Esophagus (tissue), 2 donors: ENCODE data around the gene SCTR. TPM values are rescaled to one million over a fixed set of nuclear protein-coding genes. Genes with fewer than 3 reads are reported as not detected.
A peak's percentile ranks its signal among the peaks of the same experiment; 100 is the strongest.

Source experiments
- H3K27ac ChIP-seq, 2 donors: one replicate each; pipeline ENCODE4 v1.5.1; 2013; ENCODE audit warnings: low read depth in 2 of 2, mild to moderate bottlenecking in 2 of 2, inconsistent platforms in 1 of 2, low read length in 1 of 2, moderate library complexity in 1 of 2
- H3K27me3 ChIP-seq, 2 donors: one replicate each; pipeline ENCODE4 v1.6.1; 2013; ENCODE audit warnings: low read length in 2 of 2, control low read depth in 1 of 2, mild to moderate bottlenecking in 1 of 2; ENCODE audit not compliant: insufficient read depth in 2 of 2, control insufficient read depth in 1 of 2
- H3K36me3 ChIP-seq, 2 donors: one replicate each; pipeline ENCODE4 v1.6.1; 2013; ENCODE audit warnings: low read length in 1 of 2; ENCODE audit not compliant: control insufficient read depth in 2 of 2, insufficient read depth in 2 of 2
- H3K4me1 ChIP-seq, 2 donors: one replicate each; pipeline ENCODE4 v1.6.1; 2013; ENCODE audit warnings: low read length in 1 of 2; ENCODE audit not compliant: control insufficient read depth in 2 of 2, insufficient read depth in 2 of 2
- H3K4me3 ChIP-seq, 2 donors: one replicate each; pipeline ENCODE4 v1.5.1; 2013; ENCODE audit warnings: low read length in 2 of 2, mild to moderate bottlenecking in 2 of 2, low read depth in 1 of 2, moderate library complexity in 1 of 2
- H3K9me3 ChIP-seq, 2 donors: one replicate each; pipeline ENCODE4 v1.6.1; 2013; ENCODE audit warnings: mild to moderate bottlenecking in 2 of 2, low read depth in 1 of 2, low read length in 1 of 2, moderate library complexity in 1 of 2; ENCODE audit not compliant: control insufficient read depth in 2 of 2, insufficient read depth in 1 of 2
- WGBS, 2 donors: extraction: QIAGEN DNeasy Blood & Tissue Kit; methylation state at CpG; one replicate each; pipeline ENCODE4 v1.1.7; 2013; 5-methylcytosine and 5-hydroxymethylcytosine counted together
- polyA plus RNA-seq, 2 donors: library from polyadenylated mRNA; stranded (reverse); fragments of 200-250 nt; gene quantifications; one replicate each; pipeline ENCODE4 v1.2.3, GENCODE V29; 2013
- donor health status: healthy with polysubstance abuse.
- donor health status: Bipolar disorder and iron deficiency.

The SCTR gene
- polyA plus RNA-seq, 2 donors = 0.13 to 0.26 TPM

GRCh38 chr2:119428488-119429224 lies 95.6 kb downstream of the SCTR start:
- WGBS, 2 donors = 86 to 90% methylated on average over 7 of the region's 7 CpGs
- Histone ChIP-seq H3K27me3 (no peaks in the 10 kb centered on the region), H3K36me3 (no peaks in the 10 kb centered on the region), H3K4me1 (peaks cover 2 to 18% of the 10 kb centered on the region in 2 donors), H3K4me3 (no peak overlapping the region), H3K9me3 (no peaks in the 10 kb centered on the region), H3K27ac (no peak overlapping the region)

- H3K4me3 ChIP-seq = no peak overlapping the region
- H3K4me1 ChIP-seq = peaks cover 2 to 19% of the 10 kb centered on the region in 2 donors
- H3K9me3 ChIP-seq = no peaks in the 10 kb centered on the region
- no peaks in the 10 kb centered on the region for H3K36me3 ChIP-seq
- no peaks in the 10 kb centered on the region for H3K27me3 ChIP-seq
- 84 to 92% methylated on average over 3 of the region's 3 CpGs for WGBS, 2 donors
- H3K27ac ChIP-seq = no peak overlapping the region
Observed at GRCh38 chr2:119427756-119428155, 96.5 kb downstream of the SCTR start.

- peaks cover under 1 to 15% of the 10 kb centered on the region in 2 donors for H3K4me1 ChIP-seq
Observed at GRCh38 chr2:119426801-119427395, 97.4 kb downstream of the SCTR start.

GRCh38 chr2:119426396-119426675 lies 97.9 kb downstream of the SCTR start:
- Histone ChIP-seq H3K27me3 (no peaks in the 10 kb centered on the region), H3K4me1 (peaks cover 0 to 14% of the 10 kb centered on the region in 2 donors), H3K9me3 (no peaks in the 10 kb centered on the region), H3K4me3 (no peak overlapping the region), H3K36me3 (no peaks in the 10 kb centered on the region), H3K27ac (no peak overlapping the region)
- WGBS, 2 donors = 56 to 65% methylated on average over 5 of the region's 5 CpGs

More at GRCh38 chr2:119426801-119427395, 97.4 kb downstream of the SCTR start:
- H3K4me3 ChIP-seq = no peak overlapping the region
- WGBS, 2 donors = 48 to 50% methylated on average over 10 to 12 of the region's 12 CpGs
- H3K9me3 ChIP-seq = no peaks in the 10 kb centered on the region
- H3K27ac ChIP-seq = peak overlapping the region in 1 of 2 donors; percentile 33
- no peaks in the 10 kb centered on the region for H3K36me3 ChIP-seq
- no peaks in the 10 kb centered on the region for H3K27me3 ChIP-seq

- Histone ChIP-seq H3K27me3 (no peaks in the 10 kb centered on the region), H3K27ac (no peak overlapping the region), H3K9me3 (no peaks in the 10 kb centered on the region), H3K36me3 (no peaks in the 10 kb centered on the region), H3K4me3 (no peak overlapping the region), H3K4me1 (peaks cover 0 to 14% of the 10 kb centered on the region in 2 donors)
- 80 to 84% methylated on average over 7 of the region's 7 CpGs for WGBS, 2 donors
Observed at GRCh38 chr2:119425620-119426395, 98.5 kb downstream of the SCTR start.

- Histone ChIP-seq H3K36me3 (no peaks in the 10 kb centered on the region), H3K27me3 (no peaks in the 10 kb centered on the region), H3K27ac (no peak overlapping the region), H3K9me3 (no peaks in the 10 kb centered on the region), H3K4me1 (peaks cover 0 to 12% of the 10 kb centered on the region in 2 donors), H3K4me3 (no peak overlapping the region)
- 95 to 100% methylated on average over 1 of the region's 1 CpG for WGBS, 2 donors
Observed at GRCh38 chr2:119425119-119425405, 99.2 kb downstream of the SCTR start.

- no peaks in the 10 kb centered on the region for H3K27me3 ChIP-seq
- no peak overlapping the region for H3K4me3 ChIP-seq
- peaks cover 0 to 9% of the 10 kb centered on the region in 2 donors for H3K4me1 ChIP-seq
- no peaks in the 10 kb centered on the region for H3K9me3 ChIP-seq
- 91 to 95% methylated on average over 10 of the region's 10 CpGs for WGBS, 2 donors
- H3K27ac ChIP-seq = no peak overlapping the region
- no peaks in the 10 kb centered on the region for H3K36me3 ChIP-seq
Observed at GRCh38 chr2:119424284-119425118, 99.8 kb downstream of the SCTR start.

GRCh38 chr2:119423811-119424210 lies 100.5 kb downstream of the SCTR start:
- 83 to 87% methylated on average over 2 of the region's 2 CpGs for WGBS, 2 donors

GRCh38 chr2:119423108-119423444 lies 101.2 kb downstream of the SCTR start:
- H3K36me3 ChIP-seq = no peaks in the 10 kb centered on the region
- no peak overlapping the region for H3K4me3 ChIP-seq
- whole genome bisulfite sequencing, 2 donors = 53 to 61% methylated on average over 2 of the region's 2 CpGs
- H3K27me3 ChIP-seq = no peaks in the 10 kb centered on the region
- peaks cover 0 to 9% of the 10 kb centered on the region in 2 donors for H3K4me1 ChIP-seq
- no peak overlapping the region for H3K27ac ChIP-seq
- no peaks in the 10 kb centered on the region for H3K9me3 ChIP-seq

More at GRCh38 chr2:119423811-119424210, 100.5 kb downstream of the SCTR start:
- Histone ChIP-seq H3K4me3 (no peak overlapping the region), H3K27ac (no peak overlapping the region), H3K4me1 (peaks cover 0 to 9% of the 10 kb centered on the region in 2 donors), H3K36me3 (no peaks in the 10 kb centered on the region), H3K9me3 (no peaks in the 10 kb centered on the region), H3K27me3 (no peaks in the 10 kb centered on the region)
